Measurements from ENCODE around the gene CRTAP.
A peak's percentile ranks its signal among the peaks of the same experiment; 100 is the strongest.

Gene CRTAP

DNA sequence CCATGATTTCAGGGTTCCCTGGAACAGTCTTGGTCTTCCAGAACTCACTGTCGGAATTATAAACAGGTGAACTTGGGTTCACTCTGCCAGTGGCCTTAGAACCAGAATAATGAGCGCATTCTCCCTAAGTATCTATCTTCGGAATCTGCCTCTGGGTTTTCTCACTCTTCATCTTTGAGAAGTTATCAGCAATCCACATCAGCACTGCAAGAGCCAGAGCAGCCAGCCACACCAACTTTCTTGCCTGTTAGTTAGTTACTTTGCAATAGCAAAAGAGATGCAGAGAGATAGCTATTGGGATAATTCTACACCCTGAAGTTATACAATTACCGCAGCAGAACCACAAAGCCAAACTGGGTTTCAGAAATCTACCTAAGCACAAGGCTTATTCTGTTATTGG, 42.6 kb upstream of the CRTAP start:
- Histone ChIP-seq H3K4me1 (ENCODE audit: insufficient read depth, low read length, poor library complexity, severe bottlenecking) (no peaks in the 10 kb centered on the region), H3K36me3 (ENCODE audit: insufficient read depth, low read length) (peaks cover 41% of the 10 kb centered on the region; the same call in 1 of the 2 replicates), H3K9ac (ENCODE audit: low read depth, low read length, poor library complexity, severe bottlenecking) (no peak overlapping the region), H2AFZ (ENCODE audit: low read length) (no peak overlapping the region), H3K4me3 (ENCODE audit: low read length, poor library complexity, severe bottlenecking) (no peak overlapping the region), H3K4me2 (ENCODE audit: low read depth, low read length, poor library complexity, severe bottlenecking) (no peak overlapping the region), H3K9me2 (replicated peaks; ENCODE audit: low read depth, low read length) (no peaks in the 10 kb centered on the region), H3K79me2 (ENCODE audit: insufficient read depth, low read length) (peaks cover 10% of the 10 kb centered on the region; the same call in 1 of the 2 replicates), H4K20me1 (ENCODE audit: insufficient read depth, low read length, poor library complexity, severe bottlenecking) (no peaks in the 10 kb centered on the region), H3K27me3 (ENCODE audit: insufficient read depth, low read length, poor library complexity, severe bottlenecking) (no peaks in the 10 kb centered on the region), H3K9me3 (ENCODE audit: insufficient read depth, low read depth, low read length) (no peaks in the 10 kb centered on the region), H3F3A (ENCODE audit: low read depth) (no peaks in the 10 kb centered on the region)
- no peak for TF ChIP-seq EZH2phosphoT487 (IDR thresholded peaks at IDR 0.05; ENCODE audit: borderline replicate concordance)
- TF ChIP-seq, protein P1, sequence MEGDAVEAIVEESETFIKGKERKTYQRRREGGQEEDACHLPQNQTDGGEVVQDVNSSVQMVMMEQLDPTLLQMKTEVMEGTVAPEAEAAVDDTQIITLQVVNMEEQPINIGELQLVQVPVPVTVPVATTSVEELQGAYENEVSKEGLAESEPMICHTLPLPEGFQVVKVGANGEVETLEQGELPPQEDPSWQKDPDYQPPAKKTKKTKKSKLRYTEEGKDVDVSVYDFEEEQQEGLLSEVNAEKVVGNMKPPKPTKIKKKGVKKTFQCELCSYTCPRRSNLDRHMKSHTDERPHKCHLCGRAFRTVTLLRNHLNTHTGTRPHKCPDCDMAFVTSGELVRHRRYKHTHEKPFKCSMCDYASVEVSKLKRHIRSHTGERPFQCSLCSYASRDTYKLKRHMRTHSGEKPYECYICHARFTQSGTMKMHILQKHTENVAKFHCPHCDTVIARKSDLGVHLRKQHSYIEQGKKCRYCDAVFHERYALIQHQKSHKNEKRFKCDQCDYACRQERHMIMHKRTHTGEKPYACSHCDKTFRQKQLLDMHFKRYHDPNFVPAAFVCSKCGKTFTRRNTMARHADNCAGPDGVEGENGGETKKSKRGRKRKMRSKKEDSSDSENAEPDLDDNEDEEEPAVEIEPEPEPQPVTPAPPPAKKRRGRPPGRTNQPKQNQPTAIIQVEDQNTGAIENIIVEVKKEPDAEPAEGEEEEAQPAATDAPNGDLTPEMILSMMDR (conservative IDR thresholded peaks at IDR 0.05; ENCODE audit: low read length), result no peak

GRCh38 chr3:33071946-33072345, 41.9 kb upstream of the CRTAP start:
- Histone ChIP-seq H3K27me3 (ENCODE audit: insufficient read depth, low read length, poor library complexity, severe bottlenecking) (no peaks in the 10 kb centered on the region), H4K20me1 (ENCODE audit: insufficient read depth, low read length, poor library complexity, severe bottlenecking) (no peaks in the 10 kb centered on the region), H3K4me2 (ENCODE audit: low read depth, low read length, poor library complexity, severe bottlenecking) (no peak overlapping the region)

DNA sequence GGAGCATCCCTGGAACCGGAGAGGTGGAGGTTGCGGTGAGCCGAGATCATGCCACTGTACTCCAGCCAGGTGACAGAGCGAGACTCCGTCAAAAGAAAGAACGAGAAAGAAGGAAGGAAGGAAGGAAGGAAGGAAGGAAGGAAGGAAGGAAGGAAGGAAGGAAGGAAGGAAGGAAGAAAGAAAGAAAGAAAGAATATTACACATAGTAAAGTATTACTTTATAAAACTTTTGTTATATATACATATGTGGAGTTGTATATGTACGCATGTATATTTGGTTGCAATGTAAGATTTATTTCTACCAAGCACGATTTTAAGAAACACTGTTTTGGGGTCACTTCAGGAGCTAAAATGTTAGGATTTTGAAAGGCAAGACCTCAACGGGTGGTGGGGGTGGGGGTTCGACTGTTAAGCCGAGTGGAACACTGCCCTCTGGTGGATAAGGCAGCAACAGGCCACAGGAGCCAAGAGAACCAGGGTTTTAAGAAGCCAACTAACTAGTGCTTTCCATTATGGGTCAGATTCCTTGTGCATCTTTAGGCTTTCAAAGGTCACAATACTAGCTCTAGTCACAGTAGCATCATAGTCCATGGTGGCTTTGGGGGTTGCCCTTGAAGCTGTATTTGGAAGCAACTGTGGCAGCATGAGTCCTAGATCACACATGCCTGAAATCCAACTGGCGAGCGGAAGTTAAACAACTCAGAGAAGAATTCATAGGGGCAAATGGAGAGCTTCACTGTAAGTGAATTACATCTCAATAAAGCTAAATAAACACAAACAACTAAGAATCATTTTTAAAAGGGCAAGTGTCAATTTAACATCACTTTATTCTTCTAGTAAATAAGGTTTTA, 39.4 kb upstream of the CRTAP start:
- Histone ChIP-seq H3K9me2 (replicated peaks; ENCODE audit: low read depth, low read length) (no peaks in the 10 kb centered on the region), H4K20me1 (ENCODE audit: insufficient read depth, low read length, poor library complexity, severe bottlenecking) (no peaks in the 10 kb centered on the region), H3K9me3 (ENCODE audit: insufficient read depth, low read depth, low read length) (no peaks in the 10 kb centered on the region), H3K4me3 (ENCODE audit: low read length, poor library complexity, severe bottlenecking) (no peak overlapping the region), H3K36me3 (ENCODE audit: insufficient read depth, low read length) (peaks cover 26% of the 10 kb centered on the region; the same call in 1 of the 2 replicates), H3K79me2 (ENCODE audit: insufficient read depth, low read length) (peaks cover 13% of the 10 kb centered on the region; the same call in 1 of the 2 replicates), H3K4me2 (ENCODE audit: low read depth, low read length, poor library complexity, severe bottlenecking) (no peak overlapping the region), H3K4me1 (ENCODE audit: insufficient read depth, low read length, poor library complexity, severe bottlenecking) (no peaks in the 10 kb centered on the region), H3F3A (ENCODE audit: low read depth) (no peaks in the 10 kb centered on the region), H3K27me3 (ENCODE audit: insufficient read depth, low read length, poor library complexity, severe bottlenecking) (no peaks in the 10 kb centered on the region), H3K9ac (ENCODE audit: low read depth, low read length, poor library complexity, severe bottlenecking) (no peak overlapping the region), H2AFZ (ENCODE audit: low read length) (no peak overlapping the region)
- no peak for TF ChIP-seq EZH2phosphoT487 (IDR thresholded peaks at IDR 0.05; ENCODE audit: borderline replicate concordance)
- TF ChIP-seq, protein P1 (conservative IDR thresholded peaks at IDR 0.05; ENCODE audit: low read length), result peak; percentile 98

More at GRCh38 chr3:33071946-33072345, 41.9 kb upstream of the CRTAP start:
- Histone ChIP-seq H3K4me3 (ENCODE audit: low read length, poor library complexity, severe bottlenecking) (no peak overlapping the region), H3K4me1 (ENCODE audit: insufficient read depth, low read length, poor library complexity, severe bottlenecking) (no peaks in the 10 kb centered on the region), H3K9me2 (replicated peaks; ENCODE audit: low read depth, low read length) (no peaks in the 10 kb centered on the region), H3K9ac (ENCODE audit: low read depth, low read length, poor library complexity, severe bottlenecking) (no peak overlapping the region), H2AFZ (ENCODE audit: low read length) (no peak overlapping the region), H3K36me3 (ENCODE audit: insufficient read depth, low read length) (peaks cover 44% of the 10 kb centered on the region; the same call in 1 of the 2 replicates), H3F3A (ENCODE audit: low read depth) (no peaks in the 10 kb centered on the region), H3K79me2 (ENCODE audit: insufficient read depth, low read length) (peaks cover 10% of the 10 kb centered on the region; the same call in 1 of the 2 replicates), H3K9me3 (ENCODE audit: insufficient read depth, low read depth, low read length) (no peaks in the 10 kb centered on the region)
- TF ChIP-seq, protein P1 (conservative IDR thresholded peaks at IDR 0.05; ENCODE audit: low read length), result no peak
- no peak for TF ChIP-seq EZH2phosphoT487 (IDR thresholded peaks at IDR 0.05; ENCODE audit: borderline replicate concordance)
